ENCODE results near the gene LOXHD1. TPM values are rescaled to one million over a fixed set of nuclear protein-coding genes. Genes with fewer than 3 reads are reported as not detected.

The LOXHD1 gene
- polyA plus RNA-seq, 1 experiment, result not detected

DNA sequence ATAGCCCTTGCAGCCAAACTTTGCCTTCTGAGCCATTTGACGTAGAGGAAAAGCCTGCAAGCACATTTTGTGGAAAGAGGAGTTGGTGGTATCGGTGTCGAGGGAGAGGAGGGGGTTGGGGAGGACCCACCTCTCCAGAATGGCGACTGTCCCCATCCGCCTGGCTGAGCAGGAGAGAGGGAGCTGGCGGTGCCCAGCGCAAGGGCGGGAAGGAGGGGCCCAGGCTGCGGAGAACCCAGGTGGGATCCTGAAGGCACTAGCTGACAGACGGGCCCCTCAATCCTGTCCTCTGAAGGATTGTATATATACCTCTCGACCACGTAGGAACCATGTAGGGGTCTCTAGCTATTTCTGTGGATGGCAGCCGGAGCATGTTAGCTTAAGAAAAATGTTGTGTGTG, 200.3 kb downstream of the LOXHD1 start:
- H3K27ac ChIP-seq (ENCODE audit: low read depth, low read length), result no peak overlapping the region
- CTCF ChIA-PET, result no interaction called here
- no peak overlapping the region for H3K4me3 ChIP-seq (ENCODE audit: low read depth, low read length)
- POLR2A ChIA-PET, result no interaction called here
- no peak for DNase-seq (ENCODE audit: low read depth, low spot score)
- TF ChIP-seq, protein P1, sequence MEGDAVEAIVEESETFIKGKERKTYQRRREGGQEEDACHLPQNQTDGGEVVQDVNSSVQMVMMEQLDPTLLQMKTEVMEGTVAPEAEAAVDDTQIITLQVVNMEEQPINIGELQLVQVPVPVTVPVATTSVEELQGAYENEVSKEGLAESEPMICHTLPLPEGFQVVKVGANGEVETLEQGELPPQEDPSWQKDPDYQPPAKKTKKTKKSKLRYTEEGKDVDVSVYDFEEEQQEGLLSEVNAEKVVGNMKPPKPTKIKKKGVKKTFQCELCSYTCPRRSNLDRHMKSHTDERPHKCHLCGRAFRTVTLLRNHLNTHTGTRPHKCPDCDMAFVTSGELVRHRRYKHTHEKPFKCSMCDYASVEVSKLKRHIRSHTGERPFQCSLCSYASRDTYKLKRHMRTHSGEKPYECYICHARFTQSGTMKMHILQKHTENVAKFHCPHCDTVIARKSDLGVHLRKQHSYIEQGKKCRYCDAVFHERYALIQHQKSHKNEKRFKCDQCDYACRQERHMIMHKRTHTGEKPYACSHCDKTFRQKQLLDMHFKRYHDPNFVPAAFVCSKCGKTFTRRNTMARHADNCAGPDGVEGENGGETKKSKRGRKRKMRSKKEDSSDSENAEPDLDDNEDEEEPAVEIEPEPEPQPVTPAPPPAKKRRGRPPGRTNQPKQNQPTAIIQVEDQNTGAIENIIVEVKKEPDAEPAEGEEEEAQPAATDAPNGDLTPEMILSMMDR (IDR thresholded peaks at IDR 0.05; ENCODE audit: low read depth, low read length), result no peak
- no peaks in the 10 kb centered on the region for H3K9me3 ChIP-seq (ENCODE audit: control insufficient read depth, insufficient read depth, low read length)
- no peaks in the 10 kb centered on the region for H3K27me3 ChIP-seq (ENCODE audit: control insufficient read depth, insufficient read depth, low read length)

DNA sequence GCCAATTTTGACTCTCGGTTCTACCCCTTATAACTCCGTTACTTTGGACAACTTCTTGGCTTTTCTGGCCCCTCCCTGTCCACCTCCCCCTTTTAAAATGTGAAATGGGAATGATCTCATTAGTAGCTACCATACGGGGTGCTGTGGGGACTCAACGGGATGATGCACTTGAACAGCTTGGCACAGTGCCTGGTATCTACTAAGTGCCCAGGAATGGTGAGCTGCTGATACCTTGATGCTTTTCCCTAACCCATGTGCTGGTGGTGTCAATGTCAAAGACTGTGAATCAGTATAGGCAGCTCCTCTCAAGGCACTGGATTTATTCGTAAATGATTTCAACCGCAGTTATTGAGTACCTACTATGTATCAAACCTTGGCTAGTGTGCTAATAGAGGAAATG, 204.2 kb downstream of the LOXHD1 start:
- ChIA-PET CTCF (interaction anchor here (1.6 kb wide), 1 partner anchor 172 kb away, joined by 4 read pairs; no protein-coding TSS in a partner anchor), POLR2A (no interaction called here)
- no peak overlapping the region for H3K27ac ChIP-seq (ENCODE audit: low read depth, low read length)
- no peak for DNase-seq (ENCODE audit: low read depth, low spot score)
- TF ChIP-seq, protein P1 (IDR thresholded peaks at IDR 0.05; ENCODE audit: low read depth, low read length), result no peak
- H3K4me3 ChIP-seq (ENCODE audit: low read depth, low read length), result no peak overlapping the region
- H3K27me3 ChIP-seq (ENCODE audit: control insufficient read depth, insufficient read depth, low read length), result no peaks in the 10 kb centered on the region
- H3K9me3 ChIP-seq (ENCODE audit: control insufficient read depth, insufficient read depth, low read length), result no peaks in the 10 kb centered on the region

GRCh38 chr18:46449499-46449898, 207.5 kb downstream of the LOXHD1 start:
- no peak overlapping the region for H3K27ac ChIP-seq (ENCODE audit: low read depth, low read length)
- CTCF ChIA-PET, result no interaction called here

DNA sequence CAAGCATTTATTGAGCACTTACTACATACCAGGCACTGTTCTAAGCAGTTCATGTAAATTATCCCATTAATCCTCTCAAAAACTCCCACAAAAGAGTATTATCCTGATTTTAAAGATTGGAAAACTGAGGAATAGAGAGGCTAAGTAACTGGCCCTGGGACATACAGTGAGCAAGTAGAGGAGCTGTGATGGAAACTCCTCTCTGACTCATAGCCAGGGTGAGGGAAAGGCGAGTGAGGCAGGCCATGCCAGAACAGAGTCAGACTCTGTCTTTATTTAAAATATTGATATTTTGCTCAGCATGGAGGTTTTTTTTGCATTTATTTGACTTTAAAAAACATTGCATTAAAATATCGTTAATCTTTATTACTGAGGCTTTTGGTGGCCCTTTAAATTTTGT, 208.0 kb downstream of the LOXHD1 start:
- H3K9me3 ChIP-seq (ENCODE audit: control insufficient read depth, insufficient read depth, low read length), result no peaks in the 10 kb centered on the region
- H3K4me3 ChIP-seq (ENCODE audit: low read depth, low read length), result no peak overlapping the region
- DNase-seq (ENCODE audit: low read depth, low spot score), result no peak
- ChIA-PET CTCF (no interaction called here), POLR2A (no interaction called here)
- TF ChIP-seq, protein P1 (IDR thresholded peaks at IDR 0.05; ENCODE audit: low read depth, low read length), result no peak
- no peak overlapping the region for H3K27ac ChIP-seq (ENCODE audit: low read depth, low read length)
- no peaks in the 10 kb centered on the region for H3K27me3 ChIP-seq (ENCODE audit: control insufficient read depth, insufficient read depth, low read length)

More at GRCh38 chr18:46449499-46449898, 207.5 kb downstream of the LOXHD1 start:
- no peak for DNase-seq (ENCODE audit: low read depth, low spot score)
- TF ChIP-seq, protein P1 (IDR thresholded peaks at IDR 0.05; ENCODE audit: low read depth, low read length), result no peak
- Histone ChIP-seq H3K4me3 (ENCODE audit: low read depth, low read length) (no peak overlapping the region), H3K9me3 (ENCODE audit: control insufficient read depth, insufficient read depth, low read length) (no peaks in the 10 kb centered on the region), H3K27me3 (ENCODE audit: control insufficient read depth, insufficient read depth, low read length) (no peaks in the 10 kb centered on the region)
- POLR2A ChIA-PET, result no interaction called here

DNA sequence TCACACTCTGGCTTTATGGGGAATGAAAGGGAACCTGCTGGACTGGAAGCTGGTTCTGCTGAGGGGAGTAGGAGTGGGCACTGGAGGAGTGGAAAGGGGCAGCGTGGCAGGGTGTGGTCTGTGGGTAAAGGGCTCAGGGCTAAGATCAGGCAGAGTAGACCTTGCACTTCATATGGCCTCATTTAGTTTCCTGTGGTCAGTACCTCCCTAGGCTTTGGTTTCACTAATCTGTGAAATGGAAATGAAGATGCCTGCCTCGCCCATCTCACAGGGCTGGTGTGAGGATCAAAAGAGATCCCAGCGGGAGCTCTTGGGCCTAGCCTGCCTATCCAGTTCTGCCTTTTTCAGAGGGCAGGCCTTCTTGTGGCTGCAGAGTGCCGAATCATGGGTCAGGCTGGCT, 208.7 kb downstream of the LOXHD1 start:
- no peak overlapping the region for H3K27ac ChIP-seq (ENCODE audit: low read depth, low read length)
- ChIA-PET POLR2A (no interaction called here), CTCF (no interaction called here)
- no peak for DNase-seq (ENCODE audit: low read depth, low spot score)
- H3K27me3 ChIP-seq (ENCODE audit: control insufficient read depth, insufficient read depth, low read length), result no peaks in the 10 kb centered on the region
- TF ChIP-seq, protein P1 (IDR thresholded peaks at IDR 0.05; ENCODE audit: low read depth, low read length), result no peak
- H3K4me3 ChIP-seq (ENCODE audit: low read depth, low read length), result no peak overlapping the region
- no peaks in the 10 kb centered on the region for H3K9me3 ChIP-seq (ENCODE audit: control insufficient read depth, insufficient read depth, low read length)
